Uterus (tissue), 2 donors: ENCODE data around the gene GLIS1.

Experiments
- CTCF ChIP-seq, 4 experiments: fragments of 200-600 bp in 2 of 4; fragments of 450-650 bp in 2 of 4; sonication (generic) in 2 of 4; IDR thresholded peaks; one replicate each; pipeline ENCODE4 v1.5.1; 2016 to 2019; ENCODE audit warnings: antibody characterized with exemption in 4 of 4, mild to moderate bottlenecking in 2 of 4, moderate library complexity in 1 of 4
- POLR2A ChIP-seq, 2 donors: fragments of 450-650 bp; IDR thresholded peaks; one replicate each; pipeline ENCODE4 v1.6.1; 2016; ENCODE audit warnings: antibody characterized with exemption in 2 of 2, mild to moderate bottlenecking in 1 of 2, moderate library complexity in 1 of 2

- TF ChIP-seq CTCF (IDR thresholded peaks at IDR 0.05) (no peak), POLR2A (IDR thresholded peaks at IDR 0.05) (no peak)
Measured at GRCh38 chr1:53478502-53478818, 260.5 kb downstream of the GLIS1 start.
